Glomerular visceral epithelial cell (primary cell): Measurements from ENCODE around the gene LRIT1.

ENCODE experiments used
- DNase-seq: peaks from one replicate; pipeline ENCODE4 v3.0.0-alpha.2; 2016; ENCODE audit errors: extremely low spot score

Gene LRIT1

GRCh38 chr10:84193846-84194423, 47.4 kb downstream of the LRIT1 start:
- no peak for DNase-seq

- no peak for DNase-seq
These were observed 48.0 kb downstream of the LRIT1 start for GRCh38 chr10:84193327-84193726.

GRCh38 chr10:84191106-84191505, 50.2 kb downstream of the LRIT1 start:
- no peak for DNase-seq

- DNase-seq: no peak
These were observed 50.7 kb downstream of the LRIT1 start for GRCh38 chr10:84190621-84191020.

GRCh38 chr10:84188815-84189214, 52.5 kb downstream of the LRIT1 start:
- DNase-seq: no peak

GRCh38 chr10:84185526-84186175, 55.7 kb downstream of the LRIT1 start:
- no peak for DNase-seq

- DNase-seq: no peak
These were observed 56.8 kb downstream of the LRIT1 start for GRCh38 chr10:84184517-84184916.

GRCh38 chr10:84181631-84182030, 59.7 kb downstream of the LRIT1 start:
- no peak for DNase-seq
